ENCODE measurements around the gene PRTFDC1.

DNA sequence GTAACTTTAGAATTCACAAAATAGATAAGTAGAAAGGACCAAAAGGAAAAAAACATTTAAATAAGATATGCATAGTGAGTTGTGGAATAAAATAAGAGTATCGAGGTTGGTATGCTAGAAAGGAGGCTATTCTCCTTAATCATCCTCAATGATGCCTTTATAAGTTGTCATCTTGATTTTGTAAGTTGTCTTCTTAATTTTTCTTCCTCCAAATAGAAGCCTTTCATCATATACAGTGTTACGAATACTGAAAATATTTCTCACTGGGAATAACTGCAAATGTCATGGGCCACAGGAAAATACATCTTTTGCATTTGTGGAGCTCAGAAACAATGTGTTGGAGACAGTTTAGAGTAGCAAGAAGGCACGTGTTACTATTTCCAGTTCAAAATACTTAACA is 31.5 kb upstream of the PRTFDC1 start:
- TF ChIP-seq CTCF (IDR thresholded peaks at IDR 0.05; ENCODE audit: insufficient read depth, low read length), result no peak
- no peak for TF ChIP-seq GABPA (IDR thresholded peaks at IDR 0.05; ENCODE audit: low read depth)
- no peak for TF ChIP-seq POLR2AphosphoS5 (IDR thresholded peaks at IDR 0.05; ENCODE audit: low read depth)
